ENCODE results near the gene VEZF1.

- peak; percentile 62 for TF ChIP-seq CTCF (conservative IDR thresholded peaks at IDR 0.05; ENCODE audit: low read depth, low read length)
- no peak for TF ChIP-seq EZH2 (IDR thresholded peaks at IDR 0.05; ENCODE audit: borderline replicate concordance, low read depth, low read length, poor library complexity, severe bottlenecking)
Measured at GRCh38 chr17:57995076-57995956, 7.3 kb upstream of the VEZF1 start.

All from A673 (cell line).